WERI-Rb-1 (cell line): ENCODE results near the gene NEK6.
A peak's percentile ranks its signal among the peaks of the same experiment; 100 is the strongest.

Source experiments
- DNase-seq: peaks from one replicate; pipeline ENCODE4 v3.0.0-alpha.2; 2020
- H3K27ac ChIP-seq: fragments of 250-450 bp; sonication (Bioruptor Pico); 2 replicates; pipeline ENCODE4 v1.5.1; 2020; ENCODE audit warnings: mild to moderate bottlenecking, moderate library complexity
- H3K27me3 ChIP-seq: fragments of 250-450 bp; sonication (Bioruptor Pico); 2 replicates; pipeline ENCODE4 v1.5.1; 2021; ENCODE audit warnings: mild to moderate bottlenecking, low read depth, moderate library complexity; ENCODE audit not compliant: insufficient read depth, severe bottlenecking
- H3K36me3 ChIP-seq: fragments of 250-450 bp; sonication (Bioruptor Pico); 2 replicates; pipeline ENCODE4 v1.5.1; 2020; ENCODE audit warnings: mild to moderate bottlenecking, moderate library complexity
- H3K4me3 ChIP-seq: 2 replicates; pipeline ENCODE4 v1.5.1; 2011; ENCODE audit warnings: low read depth, mild to moderate bottlenecking, control low read depth, low read length
- H3K9me3 ChIP-seq: fragments of 250-450 bp; sonication (Bioruptor Pico); 2 replicates; pipeline ENCODE4 v1.5.1; 2021; ENCODE audit warnings: mild to moderate bottlenecking, moderate library complexity; ENCODE audit not compliant: severe bottlenecking
- CTCF ChIP-seq: IDR thresholded peaks from 2 replicates; pipeline ENCODE4 v1.5.1; 2011; ENCODE audit warnings: low read depth, mild to moderate bottlenecking, control low read depth, inconsistent platforms, low read length

Gene NEK6

GRCh38 chr9:124311283-124311682 lies 53.5 kb downstream of the NEK6 start:
- Histone ChIP-seq H3K9me3 (no peaks in the 10 kb centered on the region), H3K4me3 (no peak overlapping the region), H3K27ac (no peak overlapping the region), H3K36me3 (no peaks in the 10 kb centered on the region; the same call in 1 of the 2 replicates), H3K27me3 (no peaks in the 10 kb centered on the region)
- TF ChIP-seq CTCF: peak; percentile 58
- peak; percentile 38 for DNase-seq

GRCh38 chr9:124312290-124313265 lies 54.8 kb downstream of the NEK6 start:
- Histone ChIP-seq H3K4me3 (no peak overlapping the region), H3K36me3 (no peaks in the 10 kb centered on the region; the same call in 1 of the 2 replicates), H3K27ac (no peak overlapping the region), H3K27me3 (no peaks in the 10 kb centered on the region), H3K9me3 (no peaks in the 10 kb centered on the region)
- no peak for DNase-seq
- peak; percentile 72 for TF ChIP-seq CTCF

GRCh38 chr9:124313940-124314339 lies 56.2 kb downstream of the NEK6 start:
- H3K4me3 ChIP-seq: no peak overlapping the region
- H3K27ac ChIP-seq: no peak overlapping the region
- no peaks in the 10 kb centered on the region for H3K27me3 ChIP-seq
- no peak for DNase-seq
- H3K36me3 ChIP-seq: no peaks in the 10 kb centered on the region; the same call in 1 of the 2 replicates
- H3K9me3 ChIP-seq: no peaks in the 10 kb centered on the region
- no peak for TF ChIP-seq CTCF

- no peak for TF ChIP-seq CTCF
- Histone ChIP-seq H3K4me3 (no peak overlapping the region), H3K36me3 (no peaks in the 10 kb centered on the region; the same call in 1 of the 2 replicates), H3K9me3 (no peaks in the 10 kb centered on the region), H3K27ac (no peak overlapping the region), H3K27me3 (no peaks in the 10 kb centered on the region)
- no peak for DNase-seq
Measured at GRCh38 chr9:124315882-124316281, 58.1 kb downstream of the NEK6 start.

- H3K9me3 ChIP-seq: no peaks in the 10 kb centered on the region
- no peak overlapping the region for H3K27ac ChIP-seq
- no peaks in the 10 kb centered on the region for H3K27me3 ChIP-seq
- peak; percentile 99 for TF ChIP-seq CTCF
- DNase-seq: peak; percentile 88
- H3K36me3 ChIP-seq: peaks cover 4% of the 10 kb centered on the region; the same call in 1 of the 2 replicates
- no peak overlapping the region for H3K4me3 ChIP-seq
Measured at GRCh38 chr9:124320062-124320973, 62.6 kb downstream of the NEK6 start.
